Common myeloid progenitor, CD34-positive (primary cell): ENCODE measurements around the gene ACAD9.

ENCODE experiments used
- CTCF ChIA-PET: fragments of 350-600 bp; sonication (Branson Sonifier 250); formaldehyde crosslinking; loops from one replicate; lab custom pipeline; 2021; ENCODE audit warnings: antibody characterized with exemption; lab: Charles Lee
- POLR2A ChIA-PET: fragments of 350-600 bp; sonication (Branson Sonifier 250); formaldehyde crosslinking; loops from one replicate; lab custom pipeline; 2021; ENCODE audit warnings: antibody characterized with exemption; lab: Charles Lee
- DNase-seq, 3 donors: peaks; one replicate each; pipeline versions ENCODE4 v3.0.0 to v3.0.0-alpha.2; 2013
- H3K27ac ChIP-seq, 2 experiments: 1 replicate in 1 of 2; 2 replicates in 1 of 2; pipeline ENCODE4 v1.7.0; 2013; ENCODE audit warnings: inconsistent platforms in 2 of 2, low read length in 2 of 2, mild to moderate bottlenecking in 2 of 2, low read depth in 1 of 2, moderate library complexity in 1 of 2; ENCODE audit not compliant: severe bottlenecking in 2 of 2, insufficient read depth in 1 of 2, poor library complexity in 1 of 2
- H3K27me3 ChIP-seq, 5 experiments: replicated peaks in 2 of 5; 1 replicate in 3 of 5; 2 replicates in 2 of 5; pipeline versions ENCODE4 v1.6.1 to v1.7.0; 2013; ENCODE audit warnings: low read length in 4 of 5, mild to moderate bottlenecking in 2 of 5, moderate library complexity in 2 of 5, inconsistent platforms in 1 of 5; ENCODE audit not compliant: insufficient read depth in 5 of 5, control insufficient read depth in 4 of 5
- H3K36me3 ChIP-seq, 4 experiments: 1 replicate in 2 of 4; 2 replicates in 2 of 4; pipeline versions ENCODE4 v1.6.1 to v1.7.0; 2013; ENCODE audit warnings: low read length in 3 of 4, control low read depth in 1 of 4, mild to moderate bottlenecking in 1 of 4; ENCODE audit not compliant: control insufficient read depth in 4 of 4, insufficient read depth in 4 of 4
- H3K4me1 ChIP-seq, 4 experiments: 1 replicate in 3 of 4; 2 replicates in 1 of 4; pipeline versions ENCODE4 v1.6.1 to v1.7.1; 2013; ENCODE audit warnings: low read length in 3 of 4, mild to moderate bottlenecking in 3 of 4, control low read depth in 1 of 4, inconsistent platforms in 1 of 4, moderate library complexity in 1 of 4; ENCODE audit not compliant: control insufficient read depth in 4 of 4, insufficient read depth in 4 of 4; ENCODE audit errors: control extremely low read depth in 1 of 4
- H3K4me3 ChIP-seq, 7 experiments: 1 replicate in 4 of 7; 2 replicates in 3 of 7; pipeline versions ENCODE4 v1.5.1 to v1.7.0; 2013; ENCODE audit warnings: mild to moderate bottlenecking in 7 of 7, low read length in 6 of 7, moderate library complexity in 6 of 7, inconsistent platforms in 2 of 7, low read depth in 2 of 7, control low read depth in 1 of 7; ENCODE audit not compliant: insufficient read depth in 4 of 7, control insufficient read depth in 1 of 7; ENCODE audit errors: extremely low read depth in 1 of 7
- H3K9me3 ChIP-seq, 5 experiments: 1 replicate in 4 of 5; 2 replicates in 1 of 5; pipeline versions ENCODE4 v1.6.1 to v1.7.1; 2013; ENCODE audit warnings: low read length in 4 of 5, mild to moderate bottlenecking in 2 of 5, inconsistent platforms in 1 of 5, low read depth in 1 of 5, moderate library complexity in 1 of 5; ENCODE audit not compliant: control insufficient read depth in 4 of 5, insufficient read depth in 2 of 5; ENCODE audit errors: control extremely low read depth in 1 of 5
- WGBS: methylation state at CpG from one replicate; pipeline ENCODE4 v1.1.5; 2013; ENCODE audit not compliant: insufficient coverage; 5-methylcytosine and 5-hydroxymethylcytosine counted together

Gene ACAD9

DNA sequence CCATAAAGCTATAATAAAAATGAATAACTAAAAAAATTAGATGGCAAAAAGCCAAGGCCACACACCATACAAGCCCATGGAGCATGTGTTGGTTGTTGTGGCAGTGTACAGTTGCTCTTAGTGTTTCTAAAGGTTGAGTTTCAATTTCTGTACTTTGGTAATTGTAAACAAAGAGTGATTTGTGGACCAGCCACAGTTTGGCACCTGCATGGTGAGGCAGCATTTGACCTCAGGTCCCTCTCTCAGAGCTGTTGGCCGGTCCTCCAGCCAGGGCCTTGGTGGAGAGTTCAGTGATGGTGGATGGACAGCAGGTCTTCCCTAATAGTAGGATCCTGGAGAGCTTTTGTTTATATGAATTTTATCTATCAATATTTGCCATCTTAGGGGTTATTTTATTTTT lies 5.6 kb downstream of the ACAD9 start:
- POLR2A ChIA-PET, result no interaction called here
- CTCF ChIA-PET, result interaction anchor here (1.2 to 1.9 kb wide), 4 partner anchors 8 to 40 kb away, joined by 3 to 5 read pairs (median 4); no protein-coding TSS in a partner anchor
- Histone ChIP-seq H3K4me3 (no peak overlapping the region), H3K27me3 (no peaks in the 10 kb centered on the region), H3K27ac (no peak overlapping the region), H3K9me3 (no peaks in the 10 kb centered on the region), H3K36me3 (peaks cover 6 to 68% (median 43%) of the 10 kb centered on the region in 4 experiments), H3K4me1 (peaks cover 0 to 23% (median 15%) of the 10 kb centered on the region in 4 experiments)
- no peak for DNase-seq
- no CpG with 5 or more reads among the region's 1 CpG for WGBS

DNA sequence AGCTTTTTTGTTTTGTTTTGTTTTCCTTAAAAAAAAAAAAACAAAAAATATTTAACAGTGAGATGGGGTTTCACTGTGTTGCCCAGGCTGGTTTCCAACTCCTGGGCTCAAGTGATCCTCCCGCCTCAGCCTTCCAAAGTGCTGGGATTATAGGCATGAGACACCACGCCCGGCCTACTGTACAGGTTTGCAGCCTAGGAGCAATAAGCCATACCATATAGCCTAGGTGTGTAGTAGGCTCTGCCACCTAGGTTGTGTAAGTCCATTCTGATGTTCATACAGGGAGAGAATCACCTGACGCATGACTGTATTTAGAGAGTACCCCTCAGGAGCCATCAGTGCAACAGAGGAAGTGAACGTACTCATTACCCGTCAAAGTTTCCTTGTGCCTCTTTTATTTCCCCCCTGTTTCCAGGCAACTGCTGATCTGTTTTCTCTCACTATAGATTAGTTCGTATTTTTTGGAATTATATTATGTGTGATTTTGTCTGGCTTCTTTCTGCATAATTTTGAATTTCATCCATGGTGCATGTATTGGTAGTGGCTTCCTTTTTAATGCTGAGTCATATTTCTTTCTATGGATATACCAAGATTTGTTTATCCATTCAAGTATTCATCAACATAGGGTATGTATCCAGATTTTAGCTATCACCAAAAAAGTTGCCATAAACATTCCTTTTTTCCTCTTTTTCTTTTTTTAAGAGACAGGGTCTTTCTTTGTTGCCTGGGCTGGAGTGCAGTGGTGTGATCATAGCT lies 9.9 kb downstream of the ACAD9 start:
- CTCF ChIA-PET, result interaction anchor here (1.5 kb wide), 2 partner anchors 12 to 13 kb away, joined by 4 read pairs; no protein-coding TSS in a partner anchor

DNA sequence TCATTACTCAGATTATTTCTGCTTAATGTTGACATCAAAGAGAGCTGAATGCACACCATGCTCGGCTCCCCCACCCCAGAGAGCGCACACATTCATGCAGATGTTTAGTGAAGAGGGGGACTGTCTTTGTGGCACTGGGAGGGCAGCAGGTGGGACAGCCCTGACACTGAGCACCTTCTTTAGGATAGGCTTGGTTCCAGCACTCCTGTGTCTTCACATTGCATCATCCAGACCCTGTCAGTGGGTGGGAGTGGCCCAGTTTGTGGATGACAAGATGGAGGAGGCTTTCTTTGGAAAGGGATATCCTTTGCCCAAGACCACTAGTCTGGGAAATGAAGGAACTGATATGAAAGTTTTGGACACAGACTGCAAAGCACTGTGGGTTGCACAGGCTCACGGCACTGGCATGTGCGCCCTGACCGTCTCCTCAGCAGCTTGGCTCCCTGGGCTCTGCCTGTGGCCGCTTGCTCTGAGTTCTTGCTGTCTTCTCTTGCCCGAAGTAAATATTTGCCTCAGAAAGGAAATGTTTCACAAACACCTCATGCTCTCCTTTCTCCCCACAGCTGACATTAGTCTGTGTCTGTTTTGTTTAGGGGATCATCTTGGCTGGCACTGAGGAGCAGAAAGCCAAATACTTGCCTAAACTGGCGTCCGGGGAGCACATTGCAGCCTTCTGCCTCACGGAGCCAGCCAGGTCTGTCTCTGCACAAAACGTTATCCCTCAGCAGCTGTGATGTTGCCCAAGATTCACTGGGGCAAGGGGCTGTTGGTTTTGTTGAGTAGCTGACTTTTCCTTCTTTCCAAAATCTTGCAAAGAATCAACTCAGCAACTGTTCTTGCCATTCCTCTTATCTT lies 16.6 kb downstream of the ACAD9 start:
- H3K27ac ChIP-seq, result no peak overlapping the region
- DNase-seq, result no peak
- CTCF ChIA-PET, result no interaction called here
- H3K4me1 ChIP-seq, result no peaks in the 10 kb centered on the region
- 92% methylated on average over 9 of the region's 11 CpGs for WGBS
- no peak overlapping the region for H3K4me3 ChIP-seq
- H3K27me3 ChIP-seq, result no peaks in the 10 kb centered on the region
- H3K36me3 ChIP-seq, result peaks cover 25 to 75% (median 63%) of the 10 kb centered on the region in 4 experiments
- POLR2A ChIA-PET, result no interaction called here
- no peaks in the 10 kb centered on the region for H3K9me3 ChIP-seq

More for the DNA sequence above, 9.9 kb downstream of the ACAD9 start:
- H3K4me1 ChIP-seq, result no peaks in the 10 kb centered on the region
- H3K27me3 ChIP-seq, result no peaks in the 10 kb centered on the region
- peaks cover 12 to 48% (median 36%) of the 10 kb centered on the region in 4 experiments for H3K36me3 ChIP-seq
- no peaks in the 10 kb centered on the region for H3K9me3 ChIP-seq
- 94% methylated on average over 6 of the region's 7 CpGs for WGBS
- POLR2A ChIA-PET, result no interaction called here
- no peak for DNase-seq
- no peak overlapping the region for H3K4me3 ChIP-seq
- no peak overlapping the region for H3K27ac ChIP-seq

DNA sequence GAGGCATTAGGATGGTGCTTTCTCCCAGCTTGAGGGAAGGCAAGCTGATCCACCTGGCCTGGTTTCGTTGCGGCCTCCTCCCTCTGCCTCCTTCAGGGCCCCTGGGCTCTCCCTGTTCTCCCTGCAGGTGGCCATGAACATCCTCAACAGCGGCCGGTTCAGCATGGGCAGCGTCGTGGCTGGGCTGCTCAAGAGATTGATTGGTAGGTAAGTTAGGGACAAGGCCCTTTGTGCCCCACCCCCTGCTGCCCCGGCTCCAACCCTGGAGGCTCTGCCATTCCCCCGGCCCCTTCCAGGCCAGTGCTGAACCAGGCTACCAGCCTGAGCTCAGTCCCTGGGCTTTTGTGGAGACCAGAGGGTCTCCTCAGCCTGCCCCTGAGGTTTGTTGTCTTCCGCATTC lies 23.0 kb downstream of the ACAD9 start:
- H3K36me3 ChIP-seq, result peaks cover 33 to 94% (median 77%) of the 10 kb centered on the region in 4 experiments
- no peaks in the 10 kb centered on the region for H3K27me3 ChIP-seq
- H3K9me3 ChIP-seq, result no peaks in the 10 kb centered on the region
- WGBS, result 97% methylated on average over 8 of the region's 9 CpGs
- H3K27ac ChIP-seq, result no peak overlapping the region
- H3K4me3 ChIP-seq, result no peak overlapping the region
- ChIA-PET CTCF (interaction anchor here (0.7 to 1.9 kb wide), 2 partner anchors 9 to 27 kb away, joined by 3 to 5 read pairs; no protein-coding TSS in a partner anchor), POLR2A (no interaction called here)
- no peaks in the 10 kb centered on the region for H3K4me1 ChIP-seq
- no peak for DNase-seq

DNA sequence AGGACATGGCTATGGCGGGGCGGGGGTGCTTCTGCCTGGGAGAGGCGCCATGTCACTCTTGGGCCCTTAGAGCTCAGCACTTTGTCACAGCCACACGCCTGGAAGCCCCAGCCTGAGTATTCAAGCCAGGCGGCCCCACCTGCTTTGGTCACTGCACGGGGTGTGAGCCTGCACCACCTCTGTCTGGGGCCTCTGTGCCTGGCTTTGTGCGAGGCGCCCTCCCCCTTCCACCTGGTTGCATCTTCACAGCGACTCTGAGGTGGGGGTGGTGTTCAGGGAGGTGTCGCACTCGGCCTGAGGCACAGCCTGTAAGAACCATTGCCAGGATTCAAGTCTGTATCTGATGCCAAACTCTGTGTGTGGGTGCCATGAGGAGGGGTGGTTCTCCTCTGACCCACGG lies 24.1 kb downstream of the ACAD9 start:
- Histone ChIP-seq H3K27ac (no peak overlapping the region), H3K36me3 (peaks cover 31 to 94% (median 75%) of the 10 kb centered on the region in 4 experiments), H3K27me3 (no peaks in the 10 kb centered on the region), H3K9me3 (no peaks in the 10 kb centered on the region), H3K4me1 (no peaks in the 10 kb centered on the region), H3K4me3 (no peak overlapping the region)
- ChIA-PET POLR2A (no interaction called here), CTCF (no interaction called here)
- DNase-seq, result no peak
- WGBS, result 99% methylated on average over 10 of the region's 12 CpGs

DNA sequence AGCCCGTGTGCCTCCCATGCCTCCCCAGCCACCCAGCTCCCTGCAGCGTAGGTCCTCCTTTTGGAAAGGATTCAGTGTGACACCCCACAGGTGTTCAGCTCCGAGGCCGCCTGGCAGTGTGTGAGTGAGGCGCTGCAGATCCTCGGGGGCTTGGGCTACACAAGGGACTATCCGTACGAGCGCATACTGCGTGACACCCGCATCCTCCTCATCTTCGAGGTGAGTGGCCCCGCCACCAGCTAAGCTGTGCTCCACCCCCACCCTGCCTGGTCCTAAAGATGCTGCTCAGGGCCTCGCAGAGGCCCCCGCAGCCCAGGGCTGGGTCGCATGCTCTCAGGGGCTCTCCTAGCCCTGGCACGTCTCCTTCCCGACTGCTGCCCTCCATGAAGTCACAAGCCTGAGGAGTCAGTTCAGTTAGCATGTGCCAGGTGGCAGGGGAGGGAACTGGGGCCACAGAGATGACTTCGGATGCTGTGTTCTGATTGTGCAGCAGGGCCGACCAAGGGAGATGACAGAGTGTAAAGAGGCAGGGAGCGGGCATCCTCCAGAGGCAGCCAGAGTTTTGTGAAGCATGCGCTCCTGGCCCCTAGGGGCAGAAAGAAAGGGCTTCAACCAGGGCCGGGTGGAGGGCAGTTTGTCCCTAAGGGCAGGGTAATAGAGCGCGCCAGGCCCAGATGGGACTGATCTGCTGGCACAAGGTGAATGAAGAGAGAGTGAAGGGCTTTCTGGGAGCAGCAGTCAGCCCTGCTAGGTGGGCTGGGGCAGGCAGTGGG lies 26.8 kb downstream of the ACAD9 start:
- H3K36me3 ChIP-seq, result peaks cover 35 to 96% (median 76%) of the 10 kb centered on the region in 4 experiments
- H3K27me3 ChIP-seq, result no peaks in the 10 kb centered on the region
- CTCF ChIA-PET, result interaction anchor here (1.4 to 2.2 kb wide), 3 partner anchors 8 to 61 kb away, joined by 4 to 6 read pairs (median 6); no protein-coding TSS in a partner anchor
- H3K27ac ChIP-seq, result no peak overlapping the region
- H3K4me3 ChIP-seq, result no peak overlapping the region
- H3K9me3 ChIP-seq, result no peaks in the 10 kb centered on the region
- no peaks in the 10 kb centered on the region for H3K4me1 ChIP-seq
- WGBS, result 96% methylated on average over 22 of the region's 25 CpGs
- DNase-seq, result no peak
- POLR2A ChIA-PET, result no interaction called here
